ENCODE measurements around the gene STT3B.

STT3B gene

DNA sequence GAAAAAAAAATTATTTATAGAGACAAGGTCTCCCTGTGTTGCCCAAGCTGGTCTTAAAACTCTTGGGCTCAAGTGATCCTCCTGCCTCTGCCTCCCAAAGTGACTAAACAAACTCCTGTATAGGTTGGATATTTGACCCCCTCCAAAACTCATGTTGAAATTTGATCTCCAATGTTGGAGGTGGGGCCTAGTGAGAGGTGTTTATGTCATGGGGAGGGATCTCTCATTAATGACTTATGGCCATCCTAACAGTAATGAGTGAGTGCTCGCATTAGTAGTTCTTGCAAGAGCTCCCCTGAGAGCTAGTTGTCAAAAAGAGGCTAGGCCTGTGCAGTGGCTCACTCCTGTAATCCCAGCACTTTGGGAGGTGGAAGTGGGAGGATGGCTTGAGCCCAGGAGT is 141.2 kb downstream of the STT3B start:
- H3K36me3 ChIP-seq: no peaks in the 10 kb centered on the region
- no peaks in the 10 kb centered on the region for H3K27me3 ChIP-seq (ENCODE audit: insufficient read depth, low read depth, severe bottlenecking)
- DNase-seq: no peak
- H3K9me3 ChIP-seq (ENCODE audit: severe bottlenecking): no peaks in the 10 kb centered on the region
- no peak overlapping the region for H3K27ac ChIP-seq
- TF ChIP-seq, protein P1, sequence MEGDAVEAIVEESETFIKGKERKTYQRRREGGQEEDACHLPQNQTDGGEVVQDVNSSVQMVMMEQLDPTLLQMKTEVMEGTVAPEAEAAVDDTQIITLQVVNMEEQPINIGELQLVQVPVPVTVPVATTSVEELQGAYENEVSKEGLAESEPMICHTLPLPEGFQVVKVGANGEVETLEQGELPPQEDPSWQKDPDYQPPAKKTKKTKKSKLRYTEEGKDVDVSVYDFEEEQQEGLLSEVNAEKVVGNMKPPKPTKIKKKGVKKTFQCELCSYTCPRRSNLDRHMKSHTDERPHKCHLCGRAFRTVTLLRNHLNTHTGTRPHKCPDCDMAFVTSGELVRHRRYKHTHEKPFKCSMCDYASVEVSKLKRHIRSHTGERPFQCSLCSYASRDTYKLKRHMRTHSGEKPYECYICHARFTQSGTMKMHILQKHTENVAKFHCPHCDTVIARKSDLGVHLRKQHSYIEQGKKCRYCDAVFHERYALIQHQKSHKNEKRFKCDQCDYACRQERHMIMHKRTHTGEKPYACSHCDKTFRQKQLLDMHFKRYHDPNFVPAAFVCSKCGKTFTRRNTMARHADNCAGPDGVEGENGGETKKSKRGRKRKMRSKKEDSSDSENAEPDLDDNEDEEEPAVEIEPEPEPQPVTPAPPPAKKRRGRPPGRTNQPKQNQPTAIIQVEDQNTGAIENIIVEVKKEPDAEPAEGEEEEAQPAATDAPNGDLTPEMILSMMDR (IDR thresholded peaks at IDR 0.05; ENCODE audit: low read depth, low read length): no peak
- no peak overlapping the region for H3K4me3 ChIP-seq (ENCODE audit: low read depth, low read length)

DNA sequence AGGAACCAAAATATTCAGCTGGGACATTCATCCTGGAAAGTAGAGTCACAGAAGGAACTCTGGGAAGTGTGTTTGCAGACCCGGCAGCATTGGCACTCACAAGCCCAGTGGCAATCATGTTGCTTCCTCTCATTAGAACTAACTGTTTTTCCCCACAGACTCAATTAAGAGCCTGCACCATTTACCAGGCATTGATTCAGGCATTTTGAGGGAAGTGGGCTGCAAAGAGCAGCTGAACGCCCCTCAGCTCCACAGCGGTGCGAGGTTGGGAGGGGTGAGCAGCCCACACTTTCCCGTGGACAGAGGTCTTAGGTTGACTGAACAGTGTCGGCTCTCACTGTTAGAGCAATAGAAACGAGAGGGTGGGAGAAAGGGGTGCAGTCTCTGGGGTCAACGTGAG is 143.8 kb downstream of the STT3B start:
- Histone ChIP-seq H3K9me3 (ENCODE audit: severe bottlenecking) (no peaks in the 10 kb centered on the region), H3K27me3 (ENCODE audit: insufficient read depth, low read depth, severe bottlenecking) (no peaks in the 10 kb centered on the region), H3K36me3 (no peaks in the 10 kb centered on the region), H3K27ac (no peak overlapping the region), H3K4me3 (ENCODE audit: low read depth, low read length) (no peak overlapping the region)
- no peak for DNase-seq
- TF ChIP-seq, protein P1 (IDR thresholded peaks at IDR 0.05; ENCODE audit: low read depth, low read length): no peak

DNA sequence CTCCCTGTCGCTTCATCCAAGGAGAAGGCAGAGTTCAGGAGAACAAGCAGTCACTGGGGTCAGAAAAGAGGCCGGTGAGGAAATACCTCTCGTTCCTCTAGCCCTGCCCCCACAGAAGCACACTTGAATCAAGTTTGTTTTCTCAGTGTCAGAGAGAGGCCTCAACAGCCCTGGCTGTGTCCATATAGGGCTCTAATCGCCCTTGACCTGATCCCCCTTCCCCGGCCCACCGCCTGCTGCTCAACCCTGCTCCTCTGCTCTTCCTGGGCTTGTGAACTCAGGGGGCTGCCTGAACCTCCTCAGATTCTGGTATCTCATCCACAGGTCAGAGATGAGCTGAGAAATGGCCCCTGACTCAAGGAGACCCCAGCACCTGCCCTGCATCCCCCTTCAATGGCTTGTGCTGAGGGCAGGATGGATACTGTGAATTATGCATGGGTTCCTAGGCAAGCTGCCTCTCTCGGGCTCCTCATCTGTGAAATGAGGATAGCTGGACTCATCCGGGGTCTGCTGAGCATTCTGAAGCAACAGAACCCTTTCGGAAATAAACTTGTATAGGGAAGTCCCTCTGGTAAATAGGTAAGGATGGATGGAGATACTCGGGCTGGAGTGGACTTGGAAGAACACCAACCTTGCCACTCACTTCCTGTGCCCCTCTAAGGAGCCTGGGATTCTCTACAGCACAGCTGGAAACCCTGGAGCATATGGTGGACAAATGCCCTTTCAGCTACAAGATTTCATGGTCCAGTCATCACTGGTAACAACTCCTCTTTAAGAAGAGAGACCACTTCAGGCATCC is 147.5 kb downstream of the STT3B start:
- DNase-seq: no peak
- TF ChIP-seq, protein P1 (IDR thresholded peaks at IDR 0.05; ENCODE audit: low read depth, low read length): no peak
- Histone ChIP-seq H3K27me3 (ENCODE audit: insufficient read depth, low read depth, severe bottlenecking) (no peaks in the 10 kb centered on the region), H3K4me3 (ENCODE audit: low read depth, low read length) (no peak overlapping the region), H3K36me3 (no peaks in the 10 kb centered on the region), H3K9me3 (ENCODE audit: severe bottlenecking) (no peaks in the 10 kb centered on the region), H3K27ac (no peak overlapping the region)
